Esophagus muscularis mucosa (tissue), 4 donors: ENCODE results near the gene GSG1L. TPM values are rescaled to one million over a fixed set of nuclear protein-coding genes. Genes with fewer than 3 reads are reported as not detected.
A peak's percentile ranks its signal among the peaks of the same experiment; 100 is the strongest.

Experiments used
- DNase-seq: peaks from one replicate; pipeline ENCODE4 v3.0.0-alpha.2; 2017; ENCODE audit errors: extremely low spot score
- H3K27ac ChIP-seq, 4 donors: fragments of 200-600 bp; sonication (generic); replicated peaks in 1 of 4; 1 replicate in 3 of 4; 2 replicates in 1 of 4; pipeline ENCODE4 v1.5.1; 2016 to 2019; ENCODE audit warnings: mild to moderate bottlenecking in 1 of 4
- H3K27me3 ChIP-seq, 4 donors: fragments of 200-600 bp; sonication (generic); one replicate each; pipeline versions ENCODE4 v1.5.1 to v1.6.0; 2016 to 2019
- H3K36me3 ChIP-seq, 4 donors: fragments of 200-600 bp; sonication (generic); one replicate each; pipeline ENCODE4 v1.5.1; 2016 to 2019
- H3K4me1 ChIP-seq, 4 donors: fragments of 200-600 bp; sonication (generic); one replicate each; pipeline ENCODE4 v1.5.1; 2016 to 2019
- H3K4me3 ChIP-seq, 4 donors: fragments of 200-600 bp; sonication (generic); 1 replicate in 2 of 4; 2 replicates in 2 of 4; pipeline ENCODE4 v1.5.1; 2016 to 2019; ENCODE audit warnings: mild to moderate bottlenecking in 4 of 4, moderate library complexity in 1 of 4
- H3K9me3 ChIP-seq, 4 donors: fragments of 200-600 bp; sonication (generic); 1 replicate in 3 of 4; 2 replicates in 1 of 4; pipeline ENCODE4 v1.5.1; 2016 to 2019
- EP300 ChIP-seq: sonication (generic); formaldehyde crosslinking; IDR thresholded peaks from one replicate; pipeline ENCODE4 v1.6.1; 2017; ENCODE audit warnings: antibody characterized with exemption
- POLR2A ChIP-seq: fragments of 450-650 bp; IDR thresholded peaks from one replicate; pipeline ENCODE4 v1.6.1; 2017; ENCODE audit warnings: antibody characterized with exemption, moderate library complexity, mild to moderate bottlenecking, low read depth
- POLR2AphosphoS5 ChIP-seq, 2 donors: sonication (generic); formaldehyde crosslinking; IDR thresholded peaks; one replicate each; pipeline ENCODE4 v1.6.1; 2017; ENCODE audit warnings: antibody characterized with exemption in 2 of 2
- WGBS: methylation state at CpG from one replicate; pipeline ENCODE4 v1.1.5; 2018; 5-methylcytosine and 5-hydroxymethylcytosine counted together
- intact Hi-C: fragments of 100-400 bp; cut with DNase I; formaldehyde crosslinking; loops from one replicate; pipeline ENCODE4 v1.15.1; 2023
- total RNA-seq, 4 donors: library from RNA; depleted of rRNA; stranded (reverse); fragments of >200 nt; gene quantifications; one replicate each; pipeline versions ENCODE4 v1.1.0 to v1.2.1, GENCODE V29; 2016
- TF ChIP-seq, protein P1 (sequence below), 3 experiments: fragments of 200-600 bp in 2 of 3; fragments of 450-650 bp in 1 of 3; sonication (generic) in 2 of 3; IDR thresholded peaks; one replicate each; pipeline ENCODE4 v1.5.1; 2017 to 2019; ENCODE audit warnings: antibody characterized with exemption in 3 of 3, mild to moderate bottlenecking in 2 of 3, moderate library complexity in 1 of 3

The GSG1L gene
- total RNA-seq, 4 donors from 2014 or later: 0.19 to 0.83 TPM; not detected in 2

DNA sequence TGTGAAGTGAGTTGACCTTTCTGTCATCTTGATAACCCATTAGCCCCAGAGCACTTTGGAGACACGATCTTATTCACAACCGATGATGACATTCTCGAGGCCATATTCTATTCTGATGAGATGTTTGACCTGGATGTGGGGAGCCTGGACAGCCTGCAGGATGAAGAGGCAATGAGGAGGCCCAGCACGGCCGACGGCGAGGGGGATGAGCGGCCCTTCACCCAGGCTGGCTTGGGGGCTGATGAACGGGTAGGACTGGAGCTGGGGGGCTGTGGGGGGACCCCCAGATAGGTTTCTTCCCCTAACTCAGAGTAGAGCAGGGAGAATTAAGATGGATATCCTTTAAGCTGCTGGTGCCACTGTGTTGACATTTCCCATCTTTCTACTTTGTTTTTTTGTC, 311.8 kb downstream of the GSG1L start:
- TF ChIP-seq EP300 (no peak), POLR2A (no peak), POLR2AphosphoS5 (IDR thresholded peaks at IDR 0.05) (no peak)
- TF ChIP-seq, protein P1, sequence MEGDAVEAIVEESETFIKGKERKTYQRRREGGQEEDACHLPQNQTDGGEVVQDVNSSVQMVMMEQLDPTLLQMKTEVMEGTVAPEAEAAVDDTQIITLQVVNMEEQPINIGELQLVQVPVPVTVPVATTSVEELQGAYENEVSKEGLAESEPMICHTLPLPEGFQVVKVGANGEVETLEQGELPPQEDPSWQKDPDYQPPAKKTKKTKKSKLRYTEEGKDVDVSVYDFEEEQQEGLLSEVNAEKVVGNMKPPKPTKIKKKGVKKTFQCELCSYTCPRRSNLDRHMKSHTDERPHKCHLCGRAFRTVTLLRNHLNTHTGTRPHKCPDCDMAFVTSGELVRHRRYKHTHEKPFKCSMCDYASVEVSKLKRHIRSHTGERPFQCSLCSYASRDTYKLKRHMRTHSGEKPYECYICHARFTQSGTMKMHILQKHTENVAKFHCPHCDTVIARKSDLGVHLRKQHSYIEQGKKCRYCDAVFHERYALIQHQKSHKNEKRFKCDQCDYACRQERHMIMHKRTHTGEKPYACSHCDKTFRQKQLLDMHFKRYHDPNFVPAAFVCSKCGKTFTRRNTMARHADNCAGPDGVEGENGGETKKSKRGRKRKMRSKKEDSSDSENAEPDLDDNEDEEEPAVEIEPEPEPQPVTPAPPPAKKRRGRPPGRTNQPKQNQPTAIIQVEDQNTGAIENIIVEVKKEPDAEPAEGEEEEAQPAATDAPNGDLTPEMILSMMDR (IDR thresholded peaks at IDR 0.05): no peak
- Histone ChIP-seq H3K27ac (no peak overlapping the region), H3K9me3 (no peaks in the 10 kb centered on the region), H3K36me3 (peaks cover 0 to 61% (median 38%) of the 10 kb centered on the region in 4 donors), H3K27me3 (no peaks in the 10 kb centered on the region), H3K4me3 (no peak overlapping the region), H3K4me1 (peaks cover 0 to 10% (median 0%) of the 10 kb centered on the region in 4 donors)
- no peak for DNase-seq
- intact Hi-C loops: no loop called here
- 93% methylated on average over 9 of the region's 9 CpGs for WGBS

DNA sequence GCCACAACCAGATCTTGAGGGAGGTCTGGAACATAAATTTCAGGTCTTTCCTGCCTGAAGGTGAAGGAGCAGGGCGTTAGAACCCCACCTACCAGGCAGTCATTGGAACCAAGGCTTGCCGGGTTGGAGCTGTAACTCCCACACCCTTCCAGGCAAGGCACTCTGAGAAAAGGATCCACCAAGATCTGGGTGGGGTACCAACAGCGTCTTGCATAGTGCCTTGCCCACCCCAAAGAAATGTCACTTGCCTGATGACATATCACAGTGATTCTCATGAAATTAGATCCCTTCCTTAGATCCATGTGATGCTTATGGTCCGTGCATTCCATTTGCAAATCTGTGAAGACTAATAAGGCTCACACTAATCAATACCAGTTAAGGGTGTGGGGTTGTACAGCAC, 312.3 kb downstream of the GSG1L start:
- TF ChIP-seq POLR2A (no peak), POLR2AphosphoS5 (IDR thresholded peaks at IDR 0.05) (no peak), EP300 (no peak)
- TF ChIP-seq, protein P1 (IDR thresholded peaks at IDR 0.05): no peak
- Histone ChIP-seq H3K27me3 (no peaks in the 10 kb centered on the region), H3K36me3 (peaks cover 0 to 61% (median 36%) of the 10 kb centered on the region in 4 donors), H3K4me3 (no peak overlapping the region), H3K9me3 (no peaks in the 10 kb centered on the region), H3K4me1 (peaks cover 0 to 10% (median 0%) of the 10 kb centered on the region in 4 donors), H3K27ac (no peak overlapping the region)
- no peak for DNase-seq
- intact Hi-C loops: no loop called here
- 100% methylated on average over 4 of the region's 4 CpGs for WGBS

DNA sequence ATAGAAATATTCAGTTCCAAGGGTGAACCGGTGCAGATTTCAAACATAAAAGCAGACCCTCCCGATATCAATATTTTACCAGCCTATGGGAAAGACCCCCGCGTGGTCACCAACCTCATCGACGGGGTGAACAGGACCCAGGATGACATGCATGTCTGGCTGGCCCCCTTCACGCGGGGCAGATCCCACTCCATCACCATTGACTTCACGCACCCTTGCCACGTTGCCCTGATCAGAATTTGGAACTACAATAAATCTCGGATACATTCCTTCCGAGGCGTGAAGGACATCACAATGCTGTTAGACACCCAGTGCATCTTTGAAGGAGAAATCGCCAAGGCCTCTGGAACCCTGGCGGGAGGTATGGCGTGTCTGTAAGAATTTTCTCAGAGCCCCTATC, 313.6 kb downstream of the GSG1L start:
- over 99% methylated on average over 16 of the region's 16 CpGs for WGBS
- H3K4me1 ChIP-seq: peaks cover 0 to 10% (median 0%) of the 10 kb centered on the region in 4 donors
- intact Hi-C loops: no loop called here

DNA sequence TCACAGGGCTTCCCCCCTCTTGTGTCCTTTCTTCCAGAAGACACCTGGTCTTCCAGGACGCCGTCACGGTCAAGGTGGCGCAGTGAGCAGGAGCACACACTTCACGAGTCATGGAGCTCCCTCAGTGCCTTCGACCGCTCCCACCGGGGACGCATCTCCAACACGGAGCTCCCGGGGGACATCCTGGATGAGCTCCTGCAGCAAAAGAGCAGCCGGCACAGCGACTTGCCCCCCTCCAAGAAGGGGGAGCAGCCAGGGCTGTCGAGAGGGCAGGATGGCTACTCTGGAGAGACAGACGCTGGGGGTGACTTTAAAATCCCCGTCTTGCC, 314.0 kb downstream of the GSG1L start:
- no peak for DNase-seq
- Histone ChIP-seq H3K9me3 (no peaks in the 10 kb centered on the region), H3K27me3 (no peaks in the 10 kb centered on the region), H3K4me1 (peaks cover 0 to 10% (median 0%) of the 10 kb centered on the region in 4 donors), H3K36me3 (peaks cover 0 to 47% (median 25%) of the 10 kb centered on the region in 4 donors), H3K27ac (no peak overlapping the region), H3K4me3 (no peak overlapping the region)
- 96% methylated on average over 16 of the region's 16 CpGs for WGBS
- TF ChIP-seq, protein P1 (IDR thresholded peaks at IDR 0.05): no peak
- no peak for TF ChIP-seq POLR2AphosphoS5 (IDR thresholded peaks at IDR 0.05)
- no peak for TF ChIP-seq POLR2A
- intact Hi-C loops: no loop called here

More for the DNA sequence above, 313.6 kb downstream of the GSG1L start:
- TF ChIP-seq POLR2A (no peak), EP300 (no peak)
- TF ChIP-seq, protein P1 (IDR thresholded peaks at IDR 0.05): no peak
- Histone ChIP-seq H3K4me3 (no peak overlapping the region), H3K27ac (no peak overlapping the region), H3K9me3 (no peaks in the 10 kb centered on the region), H3K36me3 (peaks cover 0 to 52% (median 29%) of the 10 kb centered on the region in 4 donors), H3K27me3 (no peaks in the 10 kb centered on the region)
- DNase-seq: no peak

DNA sequence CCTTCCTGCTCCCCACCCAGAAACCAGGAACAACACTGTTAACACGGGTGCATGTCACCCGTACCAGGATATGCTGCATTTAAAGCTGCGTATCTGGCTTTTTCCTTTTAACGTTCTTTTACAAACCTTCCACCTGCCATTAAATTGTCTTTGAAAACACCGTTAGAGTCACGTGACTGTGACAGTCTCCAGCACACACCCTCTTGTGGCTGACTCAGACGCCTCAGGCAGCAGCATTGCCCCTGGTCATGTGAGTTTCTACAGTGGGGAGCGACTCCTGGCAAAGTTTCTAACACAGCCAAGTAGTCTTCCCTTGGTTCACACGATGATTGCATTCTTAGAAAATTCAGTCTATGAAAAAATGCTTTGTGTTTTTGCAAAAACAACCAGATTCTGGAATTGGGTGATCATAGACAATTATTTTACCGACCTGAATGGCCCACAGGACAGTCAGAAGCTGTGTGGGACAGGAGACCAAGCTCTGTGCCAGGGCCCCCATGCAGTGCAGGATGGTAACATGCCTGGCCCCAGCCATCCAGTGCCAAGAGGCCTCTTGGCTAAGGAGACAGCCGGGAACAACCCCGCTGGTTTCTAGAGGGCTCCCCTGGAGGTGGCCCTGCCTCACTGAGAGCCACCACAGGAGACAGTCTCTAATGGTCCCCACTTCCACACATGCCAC, 314.5 kb downstream of the GSG1L start:
- DNase-seq: no peak
- H3K27me3 ChIP-seq: no peaks in the 10 kb centered on the region
- intact Hi-C loops: no loop called here
- TF ChIP-seq POLR2AphosphoS5 (IDR thresholded peaks at IDR 0.05): no peak
- TF ChIP-seq, protein P1 (IDR thresholded peaks at IDR 0.05): peak in 1 of 3 experiments; percentile 8
- H3K27ac ChIP-seq: no peak overlapping the region
- H3K9me3 ChIP-seq: no peaks in the 10 kb centered on the region
- peaks cover 0 to 10% (median 0%) of the 10 kb centered on the region in 4 donors for H3K4me1 ChIP-seq
- WGBS: 55% methylated on average over 10 of the region's 12 CpGs
- H3K4me3 ChIP-seq: no peak overlapping the region
- peaks cover 0 to 44% (median 20%) of the 10 kb centered on the region in 4 donors for H3K36me3 ChIP-seq
